Bronchial epithelial cell (primary cell): ENCODE data around the gene PTTG1IP2. TPM values are rescaled to one million over a fixed set of nuclear protein-coding genes. Genes with fewer than 3 reads are reported as not detected.

Experiments
- DNase-seq: peaks from one replicate; pipeline ENCODE4 v3.0.0-alpha.2; 2010; ENCODE audit warnings: low read depth
- FAIRE-seq: peaks from 2 replicates; lab custom pipeline; 2011; peaks lifted over from hg19 to GRCh38; lab: Jason Lieb, UNC
- H3K27me3 ChIP-seq: 2 replicates; pipeline ENCODE4 v1.5.1; 2011; ENCODE audit warnings: low read length; ENCODE audit not compliant: control insufficient read depth, insufficient read depth
- H3K36me3 ChIP-seq: 2 replicates; pipeline ENCODE4 v1.5.1; 2011; ENCODE audit warnings: low read length; ENCODE audit not compliant: control insufficient read depth, insufficient read depth
- H3K4me3 ChIP-seq: 2 replicates; pipeline ENCODE4 v1.5.1; 2011; ENCODE audit warnings: mild to moderate bottlenecking, low read depth, low read length, control low read depth
- CTCF ChIP-seq: IDR thresholded peaks from 2 replicates; pipeline ENCODE4 v1.5.1; 2011; ENCODE audit warnings: mild to moderate bottlenecking, moderate library complexity, low read length, control low read depth, inconsistent platforms; ENCODE audit not compliant: insufficient read depth, severe bottlenecking
- total RNA-seq: library from RNA; depleted of rRNA; stranded (reverse); fragments of >200 nt; gene quantifications from 2 replicates; pipeline ENCODE4 v1.2.1, GENCODE V29; 2014

Gene PTTG1IP2
- total RNA-seq, 1 donor from 2014 or later: not detected

- Histone ChIP-seq H3K36me3 (no peaks in the 10 kb centered on the region), H3K4me3 (no peak overlapping the region), H3K27me3 (no peaks in the 10 kb centered on the region)
- no peak for DNase-seq
- no peak for FAIRE-seq
- TF ChIP-seq CTCF: no peak
Measured at GRCh38 chr7:90518630-90519029, 49.2 kb downstream of the PTTG1IP2 start.

- Histone ChIP-seq H3K36me3 (no peaks in the 10 kb centered on the region), H3K27me3 (no peaks in the 10 kb centered on the region), H3K4me3 (no peak overlapping the region)
- peak; percentile 41 for DNase-seq
- FAIRE-seq: no peak
- TF ChIP-seq CTCF: peak; percentile 58
Measured at GRCh38 chr7:90520484-90520883, 51.0 kb downstream of the PTTG1IP2 start.

GRCh38 chr7:90530263-90530662 lies 60.8 kb downstream of the PTTG1IP2 start:
- TF ChIP-seq CTCF: no peak
- H3K4me3 ChIP-seq: no peak overlapping the region
- DNase-seq: peak; percentile 92
- no peaks in the 10 kb centered on the region for H3K27me3 ChIP-seq
- no peaks in the 10 kb centered on the region for H3K36me3 ChIP-seq
- FAIRE-seq: peak; percentile 50

- no peak for FAIRE-seq
- H3K27me3 ChIP-seq: no peaks in the 10 kb centered on the region
- peak; percentile 13 for DNase-seq
- no peak for TF ChIP-seq CTCF
- no peaks in the 10 kb centered on the region for H3K36me3 ChIP-seq
- H3K4me3 ChIP-seq: no peak overlapping the region
Measured at GRCh38 chr7:90532231-90532929, 62.9 kb downstream of the PTTG1IP2 start.

- no peak overlapping the region for H3K4me3 ChIP-seq
- no peak for TF ChIP-seq CTCF
- DNase-seq: no peak
- H3K36me3 ChIP-seq: no peaks in the 10 kb centered on the region
- FAIRE-seq: no peak
- H3K27me3 ChIP-seq: no peaks in the 10 kb centered on the region
Measured at GRCh38 chr7:90536449-90536848, 67.0 kb downstream of the PTTG1IP2 start.

GRCh38 chr7:90538405-90538804 lies 69.0 kb downstream of the PTTG1IP2 start:
- FAIRE-seq (no peak), DNase-seq (no peak)
- TF ChIP-seq CTCF: no peak
- no peaks in the 10 kb centered on the region for H3K36me3 ChIP-seq
- H3K4me3 ChIP-seq: no peak overlapping the region
- H3K27me3 ChIP-seq: no peaks in the 10 kb centered on the region
